Stomach (tissue), 9 donors: ENCODE data around the gene ZNF460. TPM values are rescaled to one million over a fixed set of nuclear protein-coding genes. Genes with fewer than 3 reads are reported as not detected.
"Not testable (repeated sequence)": the region's sequence is repeated elsewhere in the genome, so short reads cannot be mapped to it uniquely, and the experiment has no call there.

ENCODE experiments used
- DNase-seq, 2 donors: peaks; one replicate each; pipeline versions ENCODE4 v3.0.0 to v3.0.0-alpha.2; 2013 to 2019
- H3K27ac ChIP-seq, 5 donors: fragments of 200-600 bp in 4 of 5; sonication (generic) in 4 of 5; one replicate each; pipeline ENCODE4 v1.5.1; 2013 to 2019; ENCODE audit warnings: mild to moderate bottlenecking in 1 of 5, moderate library complexity in 1 of 5
- H3K27me3 ChIP-seq, 3 donors: fragments of 200-600 bp; sonication (generic); one replicate each; pipeline ENCODE4 v1.5.1; 2017 to 2019; ENCODE audit warnings: mixed run types in 1 of 3
- H3K36me3 ChIP-seq, 4 donors: fragments of 200-600 bp; sonication (generic); 1 replicate in 3 of 4; 2 replicates in 1 of 4; pipeline ENCODE4 v1.5.1; 2016 to 2019
- H3K4me1 ChIP-seq, 4 donors: fragments of 200-600 bp; sonication (generic); one replicate each; pipeline ENCODE4 v1.5.1; 2016 to 2019
- H3K4me3 ChIP-seq, 4 donors: fragments of 200-600 bp; sonication (generic) in 3 of 4; one replicate each; pipeline ENCODE4 v1.5.1; 2016 to 2019; ENCODE audit warnings: mild to moderate bottlenecking in 1 of 4
- H3K9me3 ChIP-seq, 4 donors: fragments of 200-600 bp; sonication (generic); one replicate each; pipeline ENCODE4 v1.5.1; 2016 to 2019
- CTCF ChIP-seq, 7 experiments: fragments of 450-650 bp in 4 of 7; fragments of 200-600 bp in 3 of 7; sonication (generic) in 3 of 7; IDR thresholded peaks; one replicate each; pipeline ENCODE4 v1.5.1; 2016 to 2019; ENCODE audit warnings: antibody characterized with exemption in 7 of 7, control low read depth in 2 of 7, mild to moderate bottlenecking in 1 of 7
- EP300 ChIP-seq: sonication (generic); formaldehyde crosslinking; IDR thresholded peaks from one replicate; pipeline ENCODE4 v1.6.1; 2017; ENCODE audit warnings: antibody characterized with exemption
- POLR2A ChIP-seq, 4 donors: fragments of 450-650 bp; IDR thresholded peaks; one replicate each; pipeline ENCODE4 v1.6.1; 2016; ENCODE audit warnings: antibody characterized with exemption in 4 of 4, control low read depth in 2 of 4, mild to moderate bottlenecking in 1 of 4, moderate library complexity in 1 of 4
- POLR2AphosphoS5 ChIP-seq, 3 donors: sonication (generic); formaldehyde crosslinking; IDR thresholded peaks; one replicate each; pipeline ENCODE4 v1.6.1; 2016; ENCODE audit warnings: antibody characterized with exemption in 3 of 3
- WGBS, 5 donors: extraction: QIAGEN DNeasy Blood & Tissue Kit in 3 of 5; methylation state at CpG; one replicate each; pipeline versions ENCODE4 v1.1.5 to v1.1.7; 2013 to 2018; 5-methylcytosine and 5-hydroxymethylcytosine counted together
- intact Hi-C: fragments of 100-400 bp; cut with DNase I; formaldehyde crosslinking; loops from one replicate; pipeline ENCODE4 v1.15.1; 2023; ENCODE audit warnings: low total_unique reads
- polyA plus RNA-seq, 3 donors: library from polyadenylated mRNA; stranded (reverse); fragments of 200-250 nt; gene quantifications; one replicate each; pipeline ENCODE4 v1.2.3, GENCODE V29; 2013
- total RNA-seq, 5 donors: library from RNA; depleted of rRNA; stranded (reverse); fragments of >200 nt; gene quantifications; one replicate each; pipeline versions ENCODE4 v1.1.0 to v1.2.3, GENCODE V29; 2014 to 2016
- donor health status: healthy with polysubstance abuse.
- donor health status: Bipolar disorder and iron deficiency.
- donor health status: healthy.

Gene ZNF460
- total and polyA plus RNA-seq, 8 donors = 0.25 to 140 (median 48.6) TPM

GRCh38 chr19:57245066-57245465 lies 35.2 kb upstream of the ZNF460 start:
- peaks cover 42 to 75% (median 69%) of the 10 kb centered on the region in 4 donors for H3K36me3 ChIP-seq
- intact Hi-C loops = no loop called here
- no peaks in the 10 kb centered on the region for H3K27me3 ChIP-seq
- H3K4me1 ChIP-seq = peaks cover 13 to 24% (median 23%) of the 10 kb centered on the region in 4 donors
- no peak overlapping the region for H3K4me3 ChIP-seq
- WGBS, 5 donors = 93 to 95% (median 94%) methylated on average over 5 of the region's 5 CpGs
- H3K27ac ChIP-seq = no peak overlapping the region
- TF ChIP-seq EP300 (no peak), POLR2AphosphoS5 (IDR thresholded peaks at IDR 0.05) (no peak), POLR2A (IDR thresholded peaks at IDR 0.05) (no peak), CTCF (IDR thresholded peaks at IDR 0.05) (no peak)
- DNase-seq = no peak
- peaks cover 0 to 23% (median 3%) of the 10 kb centered on the region in 4 donors for H3K9me3 ChIP-seq

- 81 to 94% (median 87%) methylated on average over 6 of the region's 6 CpGs for WGBS, 5 donors
- no peak for TF ChIP-seq CTCF (IDR thresholded peaks at IDR 0.05)
- no peak for TF ChIP-seq EP300
- TF ChIP-seq POLR2A (IDR thresholded peaks at IDR 0.05) = no peak
- no peak for TF ChIP-seq POLR2AphosphoS5 (IDR thresholded peaks at IDR 0.05)
- no peak for DNase-seq
- H3K27ac ChIP-seq = no peak overlapping the region
- intact Hi-C loops = no loop called here
- H3K36me3 ChIP-seq = peaks cover 48 to 84% (median 78%) of the 10 kb centered on the region in 4 donors
- peaks cover 0 to 30% (median 7%) of the 10 kb centered on the region in 4 donors for H3K9me3 ChIP-seq
- no peaks in the 10 kb centered on the region for H3K27me3 ChIP-seq
- peaks cover 13 to 22% (median 21%) of the 10 kb centered on the region in 4 donors for H3K4me1 ChIP-seq
- no peak overlapping the region for H3K4me3 ChIP-seq
Observed at GRCh38 chr19:57245959-57246358, 34.3 kb upstream of the ZNF460 start.

GRCh38 chr19:57248646-57249045 lies 31.6 kb upstream of the ZNF460 start:
- intact Hi-C loops = no loop called here
- H3K4me3 ChIP-seq = no peak overlapping the region
- H3K27ac ChIP-seq = no peak overlapping the region
- H3K27me3 ChIP-seq = no peaks in the 10 kb centered on the region
- H3K4me1 ChIP-seq = no peaks in the 10 kb centered on the region
- no peak for TF ChIP-seq POLR2A (IDR thresholded peaks at IDR 0.05)
- TF ChIP-seq CTCF (IDR thresholded peaks at IDR 0.05) = no peak
- no peak for TF ChIP-seq EP300
- no peak for TF ChIP-seq POLR2AphosphoS5 (IDR thresholded peaks at IDR 0.05)
- WGBS, 5 donors = 82 to 97% (median 90%) methylated on average over 6 of the region's 6 CpGs
- peaks cover 67 to 98% (median 98%) of the 10 kb centered on the region in 4 donors for H3K36me3 ChIP-seq
- H3K9me3 ChIP-seq = peaks cover 0 to 50% (median 26%) of the 10 kb centered on the region in 4 donors
- no peak for DNase-seq

- 45 to 100% (median 93%) methylated on average over 1 of the region's 1 CpG for WGBS, 5 donors
- TF ChIP-seq POLR2A (IDR thresholded peaks at IDR 0.05) = no peak
- TF ChIP-seq POLR2AphosphoS5 (IDR thresholded peaks at IDR 0.05) = no peak
- no peak for TF ChIP-seq EP300
- TF ChIP-seq CTCF (IDR thresholded peaks at IDR 0.05) = no peak
- peaks cover 73 to 98% (median 98%) of the 10 kb centered on the region in 4 donors for H3K36me3 ChIP-seq
- peaks cover 0 to 57% (median 33%) of the 10 kb centered on the region in 4 donors for H3K9me3 ChIP-seq
- no peak overlapping the region for H3K27ac ChIP-seq
- no peaks in the 10 kb centered on the region for H3K27me3 ChIP-seq
- intact Hi-C loops = no loop called here
- H3K4me3 ChIP-seq = no peak overlapping the region
- no peaks in the 10 kb centered on the region for H3K4me1 ChIP-seq
- DNase-seq = no peak
Observed at GRCh38 chr19:57249329-57249728, 31.0 kb upstream of the ZNF460 start.

- intact Hi-C loops, H3K27me3 ChIP-seq, DNase-seq, H3K4me1 ChIP-seq, H3K27ac ChIP-seq, H3K4me3 ChIP-seq: not testable (repeated sequence)
- peaks cover 40 to 94% (median 74%) of the 10 kb centered on the region in 4 donors for H3K36me3 ChIP-seq
- WGBS, 5 donors = 89 to 96% (median 94%) methylated on average over 11 of the region's 11 CpGs
- H3K9me3 ChIP-seq = peaks cover 0 to 62% (median 40%) of the 10 kb centered on the region in 4 donors
Observed at GRCh38 chr19:57253767-57254166, 26.5 kb upstream of the ZNF460 start.
